HG03060 (cell line): ENCODE results near the gene AZIN2.

Source experiments
- ATAC-seq: cut with Tn5 transposase; IDR thresholded peaks from one replicate; pipeline ENCODE4 v1.9.1; 2021; ENCODE audit warnings: low read depth, moderate number of reproducible peaks; ENCODE audit not compliant: unreplicated experiment

The AZIN2 gene

DNA sequence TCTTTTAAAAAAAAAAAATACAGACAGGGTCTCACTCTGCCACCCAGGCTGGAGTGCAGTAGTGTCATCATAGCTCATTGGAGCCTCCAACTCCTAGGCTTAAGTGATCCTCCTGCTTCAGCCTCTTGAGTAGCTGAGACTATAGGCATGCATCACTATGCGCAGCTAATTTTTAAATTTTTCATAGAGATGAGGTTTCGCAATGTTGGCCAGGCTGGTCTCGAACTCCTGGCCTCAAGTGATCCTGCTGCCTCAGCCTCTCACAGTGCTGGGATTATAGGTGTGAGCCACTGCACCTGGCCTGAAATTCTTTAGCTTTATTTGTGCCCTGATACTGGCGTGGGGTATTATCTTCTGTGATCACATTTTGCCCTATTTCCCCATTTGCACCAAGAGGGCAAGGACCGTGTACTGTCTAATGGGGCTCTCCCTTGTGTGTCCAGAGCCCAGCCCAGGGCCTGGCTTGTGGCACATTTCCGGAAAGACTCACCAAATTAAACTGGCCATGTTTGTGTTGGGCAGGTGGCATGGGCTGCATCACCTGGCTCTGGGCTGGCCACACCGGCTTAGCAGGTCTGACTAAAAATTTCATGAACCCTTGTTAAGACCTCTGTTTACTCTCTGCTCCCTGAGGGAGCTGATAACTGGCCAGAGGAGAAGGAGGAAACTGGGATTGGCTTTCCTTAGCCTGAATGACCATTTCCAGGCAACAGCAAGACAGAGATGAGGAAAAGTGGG is 68.7 kb downstream of the AZIN2 start:
- ATAC-seq: no peak

DNA sequence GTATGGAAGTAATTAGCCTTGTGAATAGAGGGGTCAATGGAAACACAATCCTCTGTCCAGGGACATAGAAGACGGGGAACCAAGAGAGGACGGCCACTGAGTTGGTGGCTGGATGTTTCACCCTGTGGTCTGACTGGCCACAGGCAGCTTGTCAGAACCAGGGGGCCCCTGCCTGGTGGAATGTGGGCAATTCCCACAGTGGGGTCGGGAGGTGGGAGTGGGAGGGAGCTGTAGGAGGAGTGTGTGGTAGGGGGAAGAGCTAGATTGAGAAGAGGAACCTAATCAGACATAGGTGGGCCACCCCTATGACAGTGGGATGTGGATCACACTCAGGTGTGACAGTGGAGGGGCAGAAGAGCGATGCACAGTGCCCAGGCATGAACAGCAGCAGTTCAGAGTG is 69.6 kb downstream of the AZIN2 start:
- no peak for ATAC-seq

DNA sequence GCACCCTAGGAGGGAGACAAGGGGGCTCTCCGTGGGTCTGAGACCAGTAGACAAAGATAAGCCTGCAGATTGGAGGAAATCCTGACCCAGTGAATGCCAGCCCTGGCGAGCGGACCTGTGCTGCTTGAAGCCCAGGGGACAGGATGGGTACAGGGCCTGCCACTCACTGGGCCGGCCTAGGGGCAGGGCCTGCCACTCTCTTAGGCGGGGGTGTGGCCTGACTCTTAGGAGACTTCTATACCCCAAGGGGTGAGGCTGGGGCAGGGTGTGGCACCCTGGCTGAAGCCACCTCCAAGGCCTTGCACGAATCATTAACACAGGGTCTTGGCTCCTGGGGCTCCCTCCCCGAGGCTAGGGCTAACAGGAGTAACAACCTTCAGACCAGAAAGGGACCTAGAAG is 70.2 kb downstream of the AZIN2 start:
- no peak for ATAC-seq

DNA sequence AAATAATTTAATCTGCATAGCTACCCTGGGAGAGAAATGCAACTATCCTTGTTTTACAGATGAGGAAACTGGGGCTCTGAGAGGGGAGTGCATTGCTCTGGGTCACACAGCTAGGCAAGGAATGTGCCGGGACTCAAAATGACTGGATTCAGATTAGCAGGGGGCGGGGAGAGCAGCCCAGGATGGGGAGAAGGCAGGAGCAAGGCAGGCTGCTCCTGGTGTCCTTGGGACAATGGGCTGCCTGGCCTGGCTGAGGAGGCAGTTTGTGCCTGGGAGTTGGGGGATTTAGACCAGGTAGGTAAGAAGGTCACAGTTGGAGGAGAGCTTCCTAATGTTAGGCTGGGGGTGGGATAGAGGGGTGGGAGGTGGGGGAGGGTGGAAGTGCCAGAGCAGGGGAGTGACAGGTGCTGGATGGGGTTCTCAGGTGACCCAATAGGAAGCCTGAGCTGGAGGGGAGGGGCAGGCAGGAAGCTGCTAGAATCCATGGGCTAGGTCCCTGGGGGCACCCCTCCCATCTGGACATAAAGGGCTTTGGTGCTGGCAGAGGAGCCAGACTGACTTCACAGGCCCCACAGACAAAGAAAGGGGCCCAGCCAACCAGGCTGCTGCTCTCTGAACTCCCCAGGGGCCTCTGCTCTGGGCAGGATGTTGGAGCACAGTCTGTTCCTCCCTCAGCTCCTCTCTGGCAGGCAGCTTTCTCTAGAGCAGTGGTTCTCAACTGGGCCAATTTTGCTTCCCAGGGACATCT is 71.9 kb downstream of the AZIN2 start:
- ATAC-seq: no peak

DNA sequence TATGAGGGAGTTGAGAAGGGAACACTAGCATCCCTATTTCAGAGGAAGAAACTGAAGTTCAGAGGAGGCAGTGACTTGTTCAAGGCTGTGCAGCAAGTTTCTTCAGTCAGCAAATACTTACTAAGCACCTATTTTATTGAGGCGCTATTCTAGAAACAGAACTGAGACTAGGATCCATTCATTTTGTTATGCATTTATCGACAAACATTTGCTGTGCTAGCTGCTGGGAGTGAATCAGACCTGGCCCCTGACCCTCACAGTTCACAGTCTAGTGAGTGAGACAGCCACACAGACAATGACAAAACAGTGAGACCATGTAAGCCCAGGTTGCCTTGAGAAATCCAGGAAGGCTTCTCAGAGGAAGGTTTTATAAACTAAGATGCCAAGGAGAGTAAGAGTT is 72.7 kb downstream of the AZIN2 start:
- ATAC-seq: no peak

DNA sequence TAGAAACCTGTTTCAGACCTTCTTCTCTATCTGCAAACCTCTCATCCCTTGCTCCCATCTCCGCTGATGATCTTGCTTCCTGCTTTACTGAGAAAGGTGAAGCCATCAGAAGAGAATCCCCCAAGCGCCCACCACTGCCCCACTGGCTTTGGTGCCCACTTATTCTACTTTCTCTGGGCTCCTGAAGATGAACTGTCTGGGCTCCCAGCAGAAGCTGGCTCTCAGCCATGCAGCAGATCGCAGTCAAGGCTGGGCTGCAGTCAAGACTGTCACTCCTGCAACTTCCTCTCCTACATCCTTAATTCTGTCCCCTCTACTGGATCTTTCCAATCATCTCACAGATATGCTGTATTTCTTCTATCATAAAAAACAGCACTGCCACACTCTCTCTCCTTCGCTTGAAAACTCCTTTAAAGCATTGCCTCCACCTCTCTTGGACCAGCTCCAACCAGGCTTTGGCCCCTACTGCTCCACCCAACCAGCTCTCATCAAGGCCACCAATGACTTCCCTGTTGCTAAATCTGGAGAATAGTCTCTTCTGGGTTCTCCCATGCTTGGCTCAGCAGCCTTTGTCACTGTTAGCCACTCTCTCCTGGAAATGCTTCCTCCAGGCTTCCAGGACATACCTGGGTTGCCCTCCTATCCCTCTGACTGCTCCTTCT is 75.1 kb downstream of the AZIN2 start:
- ATAC-seq: no peak

DNA sequence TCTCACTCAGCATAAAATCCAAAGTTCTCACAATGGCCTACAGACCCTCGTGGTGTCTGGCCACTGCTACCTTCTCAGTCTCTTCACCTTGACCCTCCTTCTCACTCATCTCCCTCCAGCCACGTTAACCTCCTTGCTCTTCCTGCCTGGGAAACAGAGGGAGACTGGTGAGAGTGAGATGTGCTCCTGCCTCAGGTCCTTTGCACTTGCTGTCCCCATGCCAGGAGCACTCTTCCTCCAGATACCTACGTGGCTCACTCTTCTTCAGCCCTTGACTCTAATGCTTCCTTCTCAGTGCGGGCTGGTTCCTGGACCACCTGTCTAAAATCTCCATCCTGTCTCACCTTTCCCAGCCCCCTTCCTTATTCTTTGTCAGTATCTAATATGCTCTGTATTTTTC is 76.2 kb downstream of the AZIN2 start:
- ATAC-seq: no peak

DNA sequence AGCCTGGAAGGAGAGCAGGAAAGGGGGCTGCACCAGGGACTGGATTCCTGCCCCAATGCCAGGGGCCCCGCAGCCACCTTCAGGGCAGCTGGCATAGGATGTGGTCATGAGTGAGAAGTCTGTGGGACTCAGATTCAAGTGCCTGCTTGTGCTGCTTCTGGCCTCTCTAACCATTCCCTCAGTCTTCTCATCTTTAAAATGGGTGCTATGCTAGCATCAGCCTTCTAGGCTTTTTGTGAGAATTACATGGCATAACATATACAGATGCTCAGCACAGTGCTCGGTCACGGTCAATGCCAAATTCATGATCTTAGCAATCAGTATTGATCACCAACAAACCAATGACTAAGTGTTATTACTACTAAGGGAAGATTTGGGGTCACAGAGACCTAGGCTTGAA is 77.4 kb downstream of the AZIN2 start:
- ATAC-seq: no peak

DNA sequence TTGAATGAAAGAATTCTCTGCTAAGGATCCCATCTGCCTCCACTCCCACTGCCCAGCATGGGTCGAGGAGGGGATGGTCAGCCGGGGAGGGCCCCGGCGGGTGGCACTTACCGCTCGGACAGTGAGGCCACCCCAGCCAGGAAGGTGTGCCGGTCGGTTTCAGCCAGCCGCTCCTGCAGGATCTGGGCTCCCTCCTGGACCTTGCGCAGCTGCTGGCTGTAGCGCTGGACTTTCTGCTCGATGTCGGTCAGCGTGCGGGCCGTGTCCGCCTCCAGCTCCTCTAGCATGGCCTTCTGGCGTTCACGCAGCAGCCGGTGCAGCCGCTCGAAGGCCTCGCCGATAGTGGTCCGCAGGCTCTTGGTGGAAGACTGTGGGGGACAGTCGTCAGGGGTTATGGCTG is 78.6 kb downstream of the AZIN2 start:
- no peak for ATAC-seq

DNA sequence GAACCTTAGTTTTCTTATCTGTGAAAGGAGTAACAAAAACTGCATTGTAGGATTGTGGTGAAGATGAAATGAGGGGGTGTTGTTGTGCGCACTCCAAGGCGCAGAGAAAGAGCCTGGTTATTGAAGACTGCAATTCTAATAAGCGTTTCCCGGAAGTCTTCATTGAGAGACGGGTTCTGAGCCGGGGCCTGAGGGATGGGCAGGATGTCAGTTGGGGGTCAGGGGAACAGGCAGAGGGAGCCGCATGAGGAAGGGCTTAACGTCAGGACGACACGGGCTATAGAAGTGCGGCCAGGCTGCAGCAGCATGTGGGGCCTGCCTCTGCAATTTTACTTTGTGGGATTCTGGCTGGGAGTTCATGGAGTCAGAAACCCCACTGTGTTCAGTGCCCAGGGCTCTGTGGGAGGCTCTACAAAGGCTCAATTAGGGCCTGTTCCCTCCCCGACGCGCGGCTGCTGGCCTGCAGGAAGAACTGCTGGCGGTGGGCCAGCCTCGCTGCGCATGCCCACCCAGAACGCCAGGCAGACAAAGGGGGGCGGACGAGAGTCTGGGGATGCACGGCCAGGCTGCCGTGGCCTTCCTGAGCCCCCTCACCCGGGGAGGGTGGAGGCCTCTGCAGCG is 80.2 kb downstream of the AZIN2 start:
- ATAC-seq: no peak

DNA sequence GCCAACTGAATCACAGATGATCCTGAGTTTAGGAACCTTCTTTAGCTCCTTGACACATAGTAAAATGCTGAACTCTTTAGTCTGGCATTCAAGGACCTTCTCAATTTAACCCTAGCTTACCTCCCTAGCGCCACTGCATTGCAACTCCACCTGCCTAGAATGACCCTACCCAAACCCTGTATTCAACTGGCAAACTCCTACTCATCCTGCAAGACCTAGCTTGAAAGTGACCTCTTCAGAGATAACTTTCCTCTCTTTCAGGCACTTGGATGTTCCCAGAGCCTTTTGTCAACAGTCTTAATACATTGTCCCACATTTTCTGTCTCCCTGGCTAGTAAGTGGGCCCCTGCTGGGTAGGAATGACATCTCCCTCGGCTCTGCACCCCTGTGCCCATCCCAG is 81.2 kb downstream of the AZIN2 start:
- no peak for ATAC-seq

DNA sequence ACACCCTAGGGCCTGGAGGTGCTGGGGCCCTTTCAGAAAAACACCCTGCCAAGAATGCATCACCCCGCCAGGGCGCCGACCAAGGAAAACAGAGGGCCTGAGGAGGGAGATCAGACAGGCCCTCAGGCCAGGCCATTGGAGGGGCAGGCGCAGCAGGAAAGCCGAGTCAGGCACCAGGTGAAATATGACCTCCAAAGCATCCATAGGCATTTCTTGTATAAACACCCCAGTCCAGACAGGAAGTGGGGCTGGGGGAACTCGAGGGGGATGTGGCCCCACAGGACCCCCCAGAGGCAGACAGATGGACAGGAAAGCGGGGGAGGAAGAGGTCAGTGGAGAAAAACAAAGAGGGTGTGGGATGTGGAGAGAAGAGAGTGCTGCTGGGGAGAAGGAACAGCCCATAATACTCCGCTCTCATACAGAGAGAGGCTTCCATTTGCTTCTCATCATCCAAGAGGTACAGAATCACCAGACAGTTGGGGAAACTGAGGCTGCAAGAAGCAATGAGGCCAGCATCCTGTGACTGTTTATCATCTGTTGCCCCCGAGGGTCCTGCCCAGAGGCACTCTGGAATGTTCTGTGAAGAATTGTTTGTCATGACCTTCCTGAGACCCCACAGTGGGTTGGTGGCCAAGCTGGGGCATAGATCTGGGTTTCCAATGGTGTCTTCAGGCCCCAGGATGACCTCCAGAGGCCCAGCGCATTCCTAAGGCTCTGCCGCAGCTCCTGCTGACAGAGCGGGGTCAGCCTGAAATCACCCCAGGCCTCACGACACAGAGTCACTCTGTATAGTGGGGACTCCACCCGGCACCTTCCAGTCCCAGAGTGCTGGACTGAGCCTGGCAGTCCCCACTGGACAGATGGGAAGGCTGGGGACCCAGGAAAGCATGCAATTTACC is 82.9 kb downstream of the AZIN2 start:
- ATAC-seq: no peak

DNA sequence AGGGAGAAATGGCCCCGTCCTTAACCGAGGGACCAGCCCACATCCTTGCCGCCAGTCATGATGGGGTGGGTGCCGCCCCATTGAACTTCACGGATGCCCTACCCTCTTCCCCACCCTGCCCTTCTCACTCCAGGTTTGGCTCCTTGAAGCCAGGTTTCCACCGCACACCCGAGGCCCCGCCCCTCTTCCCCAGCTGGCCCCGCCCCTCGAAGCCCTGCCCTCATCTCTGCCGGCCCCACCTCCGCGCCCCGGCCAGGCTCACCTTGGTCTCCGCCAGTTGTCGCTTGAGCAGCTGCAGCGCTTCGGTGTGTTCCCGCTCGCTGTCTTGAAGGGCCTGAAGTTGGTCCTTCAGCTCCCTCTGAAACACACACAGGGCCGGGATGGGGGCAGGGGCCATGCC is 84.3 kb downstream of the AZIN2 start:
- no peak for ATAC-seq

DNA sequence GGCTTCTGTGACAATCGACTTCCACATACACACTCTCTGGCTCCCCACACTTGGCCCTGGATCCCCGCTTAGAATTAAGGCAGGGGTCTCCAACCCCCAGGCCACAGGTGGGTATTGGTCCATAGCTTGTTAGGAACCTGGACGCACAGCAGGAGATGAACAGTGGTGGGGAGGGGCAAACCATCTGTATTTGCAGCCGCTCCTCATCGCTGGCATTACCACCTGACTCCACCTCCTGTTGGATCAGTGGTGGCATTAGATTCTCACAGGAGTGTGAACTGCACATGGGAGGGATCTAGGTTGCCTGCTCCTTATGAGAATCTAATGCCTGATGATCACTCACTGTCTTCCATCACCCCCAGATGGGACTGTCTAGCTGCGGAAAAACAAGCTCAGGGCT is 84.9 kb downstream of the AZIN2 start:
- ATAC-seq: no peak

DNA sequence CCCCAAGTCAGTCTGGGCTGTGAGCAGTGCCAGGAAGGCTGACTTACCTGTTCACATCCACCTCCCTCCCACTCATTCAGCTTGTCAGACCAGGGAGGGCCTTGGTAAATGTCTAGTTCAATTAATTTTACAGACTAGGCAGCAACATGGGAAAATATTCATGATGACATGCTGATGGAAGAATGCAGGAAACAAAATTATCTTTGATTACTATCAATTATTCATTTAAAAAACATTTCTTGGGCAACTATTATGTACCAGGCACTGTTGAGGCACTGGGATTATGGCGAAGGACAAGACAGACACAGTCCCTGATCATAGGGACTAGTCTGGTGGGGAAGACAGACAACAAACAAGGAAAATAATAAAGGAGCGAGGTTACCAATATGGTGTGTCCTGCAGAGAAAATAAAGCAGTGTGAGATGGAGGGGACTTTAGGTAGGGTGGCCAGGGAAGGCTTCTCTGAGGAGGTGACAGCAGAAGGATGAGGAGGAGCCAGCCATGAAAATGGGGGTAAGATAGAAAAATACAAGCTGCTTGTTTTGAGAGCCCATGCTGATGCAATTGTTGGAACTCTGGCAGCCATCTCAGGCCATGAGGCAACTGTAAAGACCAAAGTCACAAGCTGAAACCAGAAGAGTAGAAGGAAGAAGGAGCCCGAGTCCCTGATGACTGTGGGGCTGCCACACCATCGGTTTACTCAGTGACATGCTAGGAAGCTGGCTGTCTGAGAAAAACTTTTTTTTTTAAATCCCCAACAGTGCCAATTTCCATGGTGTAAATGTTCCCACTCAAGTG is 86.9 kb downstream of the AZIN2 start:
- ATAC-seq: no peak

DNA sequence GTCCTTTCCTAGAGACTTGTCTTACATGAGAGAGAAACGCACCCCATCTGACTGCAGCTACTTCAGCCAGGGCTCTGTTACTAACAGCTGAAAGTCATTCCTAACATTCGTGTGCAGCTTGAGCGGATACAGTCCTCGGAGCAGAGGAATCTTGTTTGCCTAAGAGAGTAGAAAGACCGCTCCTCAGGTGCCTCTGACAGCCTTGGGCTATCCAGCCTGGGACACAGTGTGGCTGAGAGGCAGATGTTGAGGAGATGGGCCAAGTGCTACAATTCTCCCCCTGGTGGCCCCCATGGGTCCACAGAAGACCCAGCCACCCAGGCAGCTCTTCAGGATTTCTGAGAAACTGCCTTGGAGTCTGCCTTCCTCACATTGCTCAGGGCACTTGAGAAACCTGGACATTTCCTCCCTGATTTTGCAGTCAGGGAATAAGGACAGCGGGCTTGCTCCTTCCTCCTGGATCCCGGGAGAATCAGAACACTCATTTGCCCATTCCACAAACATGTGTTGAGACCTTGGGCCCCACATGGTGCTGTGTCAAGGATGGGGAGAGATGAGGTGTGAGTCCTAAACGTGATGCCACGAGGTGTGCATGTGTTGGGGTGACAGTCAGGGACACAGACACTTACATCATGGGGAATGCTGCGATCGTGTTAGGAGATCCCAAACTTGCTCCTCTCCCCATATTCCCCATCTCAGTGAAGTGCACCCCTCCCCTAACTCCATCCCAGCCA is 87.8 kb downstream of the AZIN2 start:
- ATAC-seq: no peak

DNA sequence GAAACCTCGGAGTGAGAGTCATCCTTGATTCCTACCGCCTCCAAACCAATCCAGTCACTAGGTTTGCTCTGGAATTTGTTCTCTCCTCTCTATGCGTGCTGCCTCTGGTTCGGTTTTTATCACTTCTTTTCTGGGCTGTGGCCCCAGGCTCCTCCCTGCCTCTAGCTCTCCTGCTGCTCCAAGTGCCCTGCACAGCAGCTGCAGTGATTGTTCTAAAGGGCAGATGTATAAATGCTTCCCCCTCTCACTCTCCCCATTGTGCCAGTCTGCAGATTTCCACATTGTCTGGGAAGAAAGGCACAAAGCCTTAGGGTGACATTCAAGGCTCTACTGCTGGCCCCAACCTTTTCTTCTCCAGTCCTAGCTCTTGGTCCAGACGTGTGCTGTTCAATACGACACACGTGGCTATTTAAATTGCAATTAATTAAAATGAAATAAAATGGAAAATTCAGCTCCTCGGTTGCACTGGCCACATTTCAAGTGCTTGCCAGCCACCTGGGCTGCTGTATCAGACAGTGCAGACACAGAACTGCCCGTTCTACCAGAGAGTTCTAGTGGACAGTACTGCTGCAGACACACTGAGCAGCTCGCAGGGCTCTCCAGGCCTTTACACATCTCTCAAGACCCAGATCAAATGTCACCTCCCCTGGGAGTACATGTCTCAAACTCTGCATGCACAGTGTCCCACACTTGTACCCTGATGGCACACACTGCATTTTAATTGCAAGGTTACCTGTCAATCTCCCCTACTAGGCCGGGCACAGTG is 88.5 kb downstream of the AZIN2 start:
- ATAC-seq: no peak
